ENCODE data around the gene CTSW. TPM values are rescaled to one million over a fixed set of nuclear protein-coding genes. Genes with fewer than 3 reads are reported as not detected.

CTSW gene
- total RNA-seq, 1 experiment from 2014 or later: not detected

DNA sequence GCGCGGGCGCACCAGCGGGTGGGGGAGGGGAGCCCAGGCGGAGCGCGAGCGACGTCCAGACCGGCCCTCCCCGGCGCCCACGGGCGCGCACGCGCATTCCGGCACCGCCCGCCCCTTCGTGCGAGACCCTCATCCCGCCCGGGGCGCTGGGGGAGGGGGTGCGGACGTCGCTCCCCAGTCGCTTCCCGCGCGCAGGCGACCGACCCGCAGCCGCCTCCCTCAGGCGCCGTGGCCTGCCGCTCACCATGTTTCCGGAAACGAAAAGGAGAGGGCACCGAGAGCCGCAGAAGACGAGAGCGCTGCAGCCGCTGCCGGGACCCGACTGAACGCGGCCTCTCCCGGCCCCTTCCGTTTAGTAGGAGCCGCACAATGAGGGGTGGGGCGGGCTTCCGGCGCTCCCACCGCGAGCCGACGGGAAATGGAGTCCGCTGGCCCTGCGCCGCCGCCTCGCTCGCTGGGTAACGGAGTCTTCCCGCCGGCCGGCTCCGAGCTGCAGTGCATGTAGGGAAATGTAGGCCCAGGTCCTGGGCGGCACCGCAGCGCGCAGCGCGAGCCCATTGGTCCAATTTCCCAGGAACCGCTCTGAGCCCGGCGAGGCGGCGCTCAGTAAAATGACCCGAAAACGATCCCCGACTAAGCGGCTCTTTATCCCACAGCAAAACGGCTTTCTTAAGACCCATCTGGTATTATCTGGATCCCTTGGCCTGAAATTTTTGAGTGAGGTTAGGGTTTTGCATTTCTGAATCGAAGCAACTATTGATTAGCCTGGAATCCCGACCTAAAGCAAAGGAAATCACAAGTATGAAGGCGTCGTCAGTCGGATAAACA lies 21.6 kb upstream of the CTSW start, which contains the start of gene CFL1 (continued):
- TF ChIP-seq, protein P1, sequence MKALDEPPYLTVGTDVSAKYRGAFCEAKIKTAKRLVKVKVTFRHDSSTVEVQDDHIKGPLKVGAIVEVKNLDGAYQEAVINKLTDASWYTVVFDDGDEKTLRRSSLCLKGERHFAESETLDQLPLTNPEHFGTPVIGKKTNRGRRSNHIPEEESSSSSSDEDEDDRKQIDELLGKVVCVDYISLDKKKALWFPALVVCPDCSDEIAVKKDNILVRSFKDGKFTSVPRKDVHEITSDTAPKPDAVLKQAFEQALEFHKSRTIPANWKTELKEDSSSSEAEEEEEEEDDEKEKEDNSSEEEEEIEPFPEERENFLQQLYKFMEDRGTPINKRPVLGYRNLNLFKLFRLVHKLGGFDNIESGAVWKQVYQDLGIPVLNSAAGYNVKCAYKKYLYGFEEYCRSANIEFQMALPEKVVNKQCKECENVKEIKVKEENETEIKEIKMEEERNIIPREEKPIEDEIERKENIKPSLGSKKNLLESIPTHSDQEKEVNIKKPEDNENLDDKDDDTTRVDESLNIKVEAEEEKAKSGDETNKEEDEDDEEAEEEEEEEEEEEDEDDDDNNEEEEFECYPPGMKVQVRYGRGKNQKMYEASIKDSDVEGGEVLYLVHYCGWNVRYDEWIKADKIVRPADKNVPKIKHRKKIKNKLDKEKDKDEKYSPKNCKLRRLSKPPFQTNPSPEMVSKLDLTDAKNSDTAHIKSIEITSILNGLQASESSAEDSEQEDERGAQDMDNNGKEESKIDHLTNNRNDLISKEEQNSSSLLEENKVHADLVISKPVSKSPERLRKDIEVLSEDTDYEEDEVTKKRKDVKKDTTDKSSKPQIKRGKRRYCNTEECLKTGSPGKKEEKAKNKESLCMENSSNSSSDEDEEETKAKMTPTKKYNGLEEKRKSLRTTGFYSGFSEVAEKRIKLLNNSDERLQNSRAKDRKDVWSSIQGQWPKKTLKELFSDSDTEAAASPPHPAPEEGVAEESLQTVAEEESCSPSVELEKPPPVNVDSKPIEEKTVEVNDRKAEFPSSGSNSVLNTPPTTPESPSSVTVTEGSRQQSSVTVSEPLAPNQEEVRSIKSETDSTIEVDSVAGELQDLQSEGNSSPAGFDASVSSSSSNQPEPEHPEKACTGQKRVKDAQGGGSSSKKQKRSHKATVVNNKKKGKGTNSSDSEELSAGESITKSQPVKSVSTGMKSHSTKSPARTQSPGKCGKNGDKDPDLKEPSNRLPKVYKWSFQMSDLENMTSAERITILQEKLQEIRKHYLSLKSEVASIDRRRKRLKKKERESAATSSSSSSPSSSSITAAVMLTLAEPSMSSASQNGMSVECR (CRISPR knock-in tag; IDR thresholded peaks at IDR 0.05; ENCODE audit: borderline replicate concordance): peak; percentile 50; the same call in 1 of the 2 replicates
- TF ChIP-seq RORB (CRISPR knock-in tag; IDR thresholded peaks at IDR 0.05) (no peak), FOXJ3 (CRISPR knock-in tag; IDR thresholded peaks at IDR 0.05; ENCODE audit: borderline replicate concordance) (no peak), GABPB1 (CRISPR knock-in tag; IDR thresholded peaks at IDR 0.05) (peak; percentile 86), ZNF232 (CRISPR knock-in tag; IDR thresholded peaks at IDR 0.05) (no peak), ZNF263 (CRISPR knock-in tag; IDR thresholded peaks at IDR 0.05; ENCODE audit: low read depth) (no peak)
- TF ChIP-seq, protein P2, sequence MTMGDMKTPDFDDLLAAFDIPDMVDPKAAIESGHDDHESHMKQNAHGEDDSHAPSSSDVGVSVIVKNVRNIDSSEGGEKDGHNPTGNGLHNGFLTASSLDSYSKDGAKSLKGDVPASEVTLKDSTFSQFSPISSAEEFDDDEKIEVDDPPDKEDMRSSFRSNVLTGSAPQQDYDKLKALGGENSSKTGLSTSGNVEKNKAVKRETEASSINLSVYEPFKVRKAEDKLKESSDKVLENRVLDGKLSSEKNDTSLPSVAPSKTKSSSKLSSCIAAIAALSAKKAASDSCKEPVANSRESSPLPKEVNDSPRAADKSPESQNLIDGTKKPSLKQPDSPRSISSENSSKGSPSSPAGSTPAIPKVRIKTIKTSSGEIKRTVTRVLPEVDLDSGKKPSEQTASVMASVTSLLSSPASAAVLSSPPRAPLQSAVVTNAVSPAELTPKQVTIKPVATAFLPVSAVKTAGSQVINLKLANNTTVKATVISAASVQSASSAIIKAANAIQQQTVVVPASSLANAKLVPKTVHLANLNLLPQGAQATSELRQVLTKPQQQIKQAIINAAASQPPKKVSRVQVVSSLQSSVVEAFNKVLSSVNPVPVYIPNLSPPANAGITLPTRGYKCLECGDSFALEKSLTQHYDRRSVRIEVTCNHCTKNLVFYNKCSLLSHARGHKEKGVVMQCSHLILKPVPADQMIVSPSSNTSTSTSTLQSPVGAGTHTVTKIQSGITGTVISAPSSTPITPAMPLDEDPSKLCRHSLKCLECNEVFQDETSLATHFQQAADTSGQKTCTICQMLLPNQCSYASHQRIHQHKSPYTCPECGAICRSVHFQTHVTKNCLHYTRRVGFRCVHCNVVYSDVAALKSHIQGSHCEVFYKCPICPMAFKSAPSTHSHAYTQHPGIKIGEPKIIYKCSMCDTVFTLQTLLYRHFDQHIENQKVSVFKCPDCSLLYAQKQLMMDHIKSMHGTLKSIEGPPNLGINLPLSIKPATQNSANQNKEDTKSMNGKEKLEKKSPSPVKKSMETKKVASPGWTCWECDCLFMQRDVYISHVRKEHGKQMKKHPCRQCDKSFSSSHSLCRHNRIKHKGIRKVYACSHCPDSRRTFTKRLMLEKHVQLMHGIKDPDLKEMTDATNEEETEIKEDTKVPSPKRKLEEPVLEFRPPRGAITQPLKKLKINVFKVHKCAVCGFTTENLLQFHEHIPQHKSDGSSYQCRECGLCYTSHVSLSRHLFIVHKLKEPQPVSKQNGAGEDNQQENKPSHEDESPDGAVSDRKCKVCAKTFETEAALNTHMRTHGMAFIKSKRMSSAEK (CRISPR knock-in tag; IDR thresholded peaks at IDR 0.05; ENCODE audit: borderline replicate concordance): no peak
- TF ChIP-seq, protein P3, sequence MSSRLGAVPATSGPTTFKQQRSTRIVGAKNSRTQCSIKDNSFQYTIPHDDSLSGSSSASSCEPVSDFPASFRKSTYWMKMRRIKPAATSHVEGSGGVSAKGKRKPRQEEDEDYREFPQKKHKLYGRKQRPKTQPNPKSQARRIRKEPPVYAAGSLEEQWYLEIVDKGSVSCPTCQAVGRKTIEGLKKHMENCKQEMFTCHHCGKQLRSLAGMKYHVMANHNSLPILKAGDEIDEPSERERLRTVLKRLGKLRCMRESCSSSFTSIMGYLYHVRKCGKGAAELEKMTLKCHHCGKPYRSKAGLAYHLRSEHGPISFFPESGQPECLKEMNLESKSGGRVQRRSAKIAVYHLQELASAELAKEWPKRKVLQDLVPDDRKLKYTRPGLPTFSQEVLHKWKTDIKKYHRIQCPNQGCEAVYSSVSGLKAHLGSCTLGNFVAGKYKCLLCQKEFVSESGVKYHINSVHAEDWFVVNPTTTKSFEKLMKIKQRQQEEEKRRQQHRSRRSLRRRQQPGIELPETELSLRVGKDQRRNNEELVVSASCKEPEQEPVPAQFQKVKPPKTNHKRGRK (CRISPR knock-in tag; IDR thresholded peaks at IDR 0.05; ENCODE audit: borderline replicate concordance): no peak
- TF ChIP-seq, protein P4, sequence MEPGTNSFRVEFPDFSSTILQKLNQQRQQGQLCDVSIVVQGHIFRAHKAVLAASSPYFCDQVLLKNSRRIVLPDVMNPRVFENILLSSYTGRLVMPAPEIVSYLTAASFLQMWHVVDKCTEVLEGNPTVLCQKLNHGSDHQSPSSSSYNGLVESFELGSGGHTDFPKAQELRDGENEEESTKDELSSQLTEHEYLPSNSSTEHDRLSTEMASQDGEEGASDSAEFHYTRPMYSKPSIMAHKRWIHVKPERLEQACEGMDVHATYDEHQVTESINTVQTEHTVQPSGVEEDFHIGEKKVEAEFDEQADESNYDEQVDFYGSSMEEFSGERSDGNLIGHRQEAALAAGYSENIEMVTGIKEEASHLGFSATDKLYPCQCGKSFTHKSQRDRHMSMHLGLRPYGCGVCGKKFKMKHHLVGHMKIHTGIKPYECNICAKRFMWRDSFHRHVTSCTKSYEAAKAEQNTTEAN (CRISPR knock-in tag; IDR thresholded peaks at IDR 0.05): peak; percentile 61; the same call in 1 of the 2 replicates

DNA sequence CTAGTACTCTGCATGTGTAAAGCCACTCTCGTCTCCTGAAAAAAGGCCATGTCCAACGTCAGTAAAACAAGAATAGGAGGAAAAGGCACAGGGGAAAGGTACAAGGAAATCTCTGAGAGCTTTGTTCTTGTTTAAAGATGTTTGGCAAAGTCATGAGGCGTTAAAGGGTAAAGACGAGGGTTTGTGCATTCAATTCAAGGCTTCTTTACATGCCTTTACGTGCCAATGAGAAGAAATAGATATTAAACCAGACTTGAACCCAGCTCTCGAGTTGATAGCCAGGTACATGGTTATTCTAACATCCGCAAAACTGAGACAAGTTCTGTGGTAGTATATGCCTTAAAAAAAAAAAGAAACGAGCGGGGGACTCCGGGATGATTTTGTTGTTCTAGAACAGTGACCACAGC lies 21.0 kb upstream of the CTSW start:
- Mint-ChIP-seq H3K27ac (peak overlapping the region; percentile 100), H3K4me3 (peak overlapping the region; percentile 90), H3K27me3 (ENCODE audit: low read depth) (no peaks in the 10 kb centered on the region), H3K4me1 (peaks cover 24% of the 10 kb centered on the region), H3K9me3 (no peaks in the 10 kb centered on the region), H3K36me3 (peaks cover 43% of the 10 kb centered on the region)
- ChIA-PET POLR2A (interaction anchor here (0.7 to 4.2 kb wide), 20 partner anchors 8 to 409 kb away, joined by 3 to 90 read pairs (median 4); partner anchors contain the start of genes CCDC85B, CST6, EFEMP2 and FIBP), CTCF (interaction anchor here (1.0 to 16.6 kb wide), 25 partner anchors 8 to 443 kb away, joined by 3 to 539 read pairs (median 10); partner anchors contain the start of genes AP5B1, BANF1, CCDC85B and EFEMP2)
- TF ChIP-seq ZNF423 (CRISPR knock-in tag; IDR thresholded peaks at IDR 0.05) (no peak), FOXJ3 (CRISPR knock-in tag; IDR thresholded peaks at IDR 0.05; ENCODE audit: borderline replicate concordance) (no peak), ZNF219 (CRISPR knock-in tag; IDR thresholded peaks at IDR 0.05; ENCODE audit: borderline replicate concordance) (no peak)
- TF ChIP-seq, protein P5, sequence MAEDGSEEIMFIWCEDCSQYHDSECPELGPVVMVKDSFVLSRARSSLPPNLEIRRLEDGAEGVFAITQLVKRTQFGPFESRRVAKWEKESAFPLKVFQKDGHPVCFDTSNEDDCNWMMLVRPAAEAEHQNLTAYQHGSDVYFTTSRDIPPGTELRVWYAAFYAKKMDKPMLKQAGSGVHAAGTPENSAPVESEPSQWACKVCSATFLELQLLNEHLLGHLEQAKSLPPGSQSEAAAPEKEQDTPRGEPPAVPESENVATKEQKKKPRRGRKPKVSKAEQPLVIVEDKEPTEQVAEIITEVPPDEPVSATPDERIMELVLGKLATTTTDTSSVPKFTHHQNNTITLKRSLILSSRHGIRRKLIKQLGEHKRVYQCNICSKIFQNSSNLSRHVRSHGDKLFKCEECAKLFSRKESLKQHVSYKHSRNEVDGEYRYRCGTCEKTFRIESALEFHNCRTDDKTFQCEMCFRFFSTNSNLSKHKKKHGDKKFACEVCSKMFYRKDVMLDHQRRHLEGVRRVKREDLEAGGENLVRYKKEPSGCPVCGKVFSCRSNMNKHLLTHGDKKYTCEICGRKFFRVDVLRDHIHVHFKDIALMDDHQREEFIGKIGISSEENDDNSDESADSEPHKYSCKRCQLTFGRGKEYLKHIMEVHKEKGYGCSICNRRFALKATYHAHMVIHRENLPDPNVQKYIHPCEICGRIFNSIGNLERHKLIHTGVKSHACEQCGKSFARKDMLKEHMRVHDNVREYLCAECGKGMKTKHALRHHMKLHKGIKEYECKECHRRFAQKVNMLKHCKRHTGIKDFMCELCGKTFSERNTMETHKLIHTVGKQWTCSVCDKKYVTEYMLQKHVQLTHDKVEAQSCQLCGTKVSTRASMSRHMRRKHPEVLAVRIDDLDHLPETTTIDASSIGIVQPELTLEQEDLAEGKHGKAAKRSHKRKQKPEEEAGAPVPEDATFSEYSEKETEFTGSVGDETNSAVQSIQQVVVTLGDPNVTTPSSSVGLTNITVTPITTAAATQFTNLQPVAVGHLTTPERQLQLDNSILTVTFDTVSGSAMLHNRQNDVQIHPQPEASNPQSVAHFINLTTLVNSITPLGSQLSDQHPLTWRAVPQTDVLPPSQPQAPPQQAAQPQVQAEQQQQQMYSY (CRISPR knock-in tag; IDR thresholded peaks at IDR 0.05): no peak
- TF ChIP-seq, protein P6, sequence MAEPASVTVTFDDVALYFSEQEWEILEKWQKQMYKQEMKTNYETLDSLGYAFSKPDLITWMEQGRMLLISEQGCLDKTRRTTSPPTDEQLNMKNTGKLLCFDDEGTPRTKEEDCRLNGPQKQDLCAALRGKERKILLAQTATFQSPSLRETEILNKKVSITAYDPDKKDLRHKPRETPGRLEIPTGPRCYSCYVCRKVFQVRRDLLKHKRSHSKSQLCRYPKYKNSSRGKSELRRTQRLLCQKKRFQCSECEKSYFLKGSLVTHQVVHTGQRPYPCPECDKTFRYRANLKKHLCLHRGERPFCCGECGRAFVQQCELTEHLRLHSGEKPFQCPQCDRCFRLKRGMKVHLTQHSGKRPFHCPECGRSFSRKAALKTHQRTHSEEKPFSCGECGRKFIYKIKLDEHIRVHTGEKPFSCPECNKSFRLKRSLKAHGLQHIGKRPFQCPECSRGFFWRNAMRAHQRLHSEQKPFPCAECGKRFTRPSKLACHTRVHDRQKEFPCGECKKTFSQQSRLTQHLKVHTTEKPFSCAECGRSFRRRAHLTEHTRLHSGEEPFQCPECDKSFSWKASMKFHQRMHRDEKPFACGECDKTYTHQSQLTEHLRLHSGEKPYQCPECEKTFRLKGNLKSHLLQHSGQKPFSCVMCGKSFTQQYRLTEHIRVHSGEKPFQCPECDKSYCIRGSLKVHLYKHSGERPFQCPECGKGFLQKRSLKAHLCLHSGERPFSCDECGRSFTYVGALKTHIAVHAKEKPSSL (CRISPR knock-in tag; conservative IDR thresholded peaks at IDR 0.05): no peak
- ATAC-seq (no peak), DNase-seq (ENCODE audit: low spot score) (no peak)
